ENCODE data around the gene NEDD8.

Gene NEDD8

GRCh38 chr14:24212924-24213865, 19.0 kb downstream of the NEDD8 start, which contains the start of gene CHMP4A (continued):
- no peak for TF ChIP-seq ZNF521 (tag by site-specific recombination; IDR thresholded peaks at IDR 0.05)
- no peak for TF ChIP-seq TCF7L2 (IDR thresholded peaks at IDR 0.05; ENCODE audit: borderline replicate concordance, low read depth, low read length)
- peak; percentile 85 for TF ChIP-seq ZNF692 (tag by site-specific recombination; IDR thresholded peaks at IDR 0.05)
- peak; percentile 78 for TF ChIP-seq ZNF324 (tag by site-specific recombination; IDR thresholded peaks at IDR 0.05)
- peak; percentile 44 for TF ChIP-seq EGR2 (tag by site-specific recombination; IDR thresholded peaks at IDR 0.05; ENCODE audit: low read depth)
- peak; percentile 81 for TF ChIP-seq SP7 (tag by site-specific recombination; IDR thresholded peaks at IDR 0.05)
- TF ChIP-seq KLF16 (tag by site-specific recombination; IDR thresholded peaks at IDR 0.05): peak; percentile 83
- TF ChIP-seq ZNF223 (tag by site-specific recombination; IDR thresholded peaks at IDR 0.05): no peak
- TF ChIP-seq KLF1 (tag by site-specific recombination; IDR thresholded peaks at IDR 0.05): peak; percentile 90
- TF ChIP-seq SP3 (tag by site-specific recombination; IDR thresholded peaks at IDR 0.05): peak; percentile 88
- peak; percentile 64 for TF ChIP-seq ZBTB26 (tag by site-specific recombination; optimal IDR thresholded peaks at IDR 0.05)
- TF ChIP-seq ZNF214 (tag by site-specific recombination; IDR thresholded peaks at IDR 0.05; ENCODE audit: borderline replicate concordance): no peak
- peak; percentile 83 for TF ChIP-seq GLIS1 (tag by site-specific recombination; IDR thresholded peaks at IDR 0.05)
- TF ChIP-seq ZNF677 (tag by site-specific recombination; IDR thresholded peaks at IDR 0.05): no peak
- TF ChIP-seq, protein P1, sequence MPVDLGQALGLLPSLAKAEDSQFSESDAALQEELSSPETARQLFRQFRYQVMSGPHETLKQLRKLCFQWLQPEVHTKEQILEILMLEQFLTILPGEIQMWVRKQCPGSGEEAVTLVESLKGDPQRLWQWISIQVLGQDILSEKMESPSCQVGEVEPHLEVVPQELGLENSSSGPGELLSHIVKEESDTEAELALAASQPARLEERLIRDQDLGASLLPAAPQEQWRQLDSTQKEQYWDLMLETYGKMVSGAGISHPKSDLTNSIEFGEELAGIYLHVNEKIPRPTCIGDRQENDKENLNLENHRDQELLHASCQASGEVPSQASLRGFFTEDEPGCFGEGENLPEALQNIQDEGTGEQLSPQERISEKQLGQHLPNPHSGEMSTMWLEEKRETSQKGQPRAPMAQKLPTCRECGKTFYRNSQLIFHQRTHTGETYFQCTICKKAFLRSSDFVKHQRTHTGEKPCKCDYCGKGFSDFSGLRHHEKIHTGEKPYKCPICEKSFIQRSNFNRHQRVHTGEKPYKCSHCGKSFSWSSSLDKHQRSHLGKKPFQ (tag by site-specific recombination; IDR thresholded peaks at IDR 0.05): 0 out of 2 replicates have a peak, but pooled peaks have one; percentile 44
- TF ChIP-seq ZNF629 (tag by site-specific recombination; IDR thresholded peaks at IDR 0.05): peak; percentile 79
- no peak for TF ChIP-seq ZBTB6 (tag by site-specific recombination; IDR thresholded peaks at IDR 0.05)
- TF ChIP-seq ZNF10 (tag by site-specific recombination; IDR thresholded peaks at IDR 0.05): peak; percentile 58; the same call in 1 of the 2 replicates
- no peak for TF ChIP-seq SCRT1 (tag by site-specific recombination; IDR thresholded peaks at IDR 0.05; ENCODE audit: borderline replicate concordance)
- TF ChIP-seq ZXDB (tag by site-specific recombination; IDR thresholded peaks at IDR 0.05): peak; percentile 94
- TF ChIP-seq ZNF529 (tag by site-specific recombination; IDR thresholded peaks at IDR 0.05; ENCODE audit: insufficient replicate concordance): no peak
- 0 out of 2 replicates have a peak, but pooled peaks have one; percentile 31 for TF ChIP-seq ZNF785 (tag by site-specific recombination; IDR thresholded peaks at IDR 0.05)
- no peak for TF ChIP-seq ZNF510 (tag by site-specific recombination; IDR thresholded peaks at IDR 0.05; ENCODE audit: insufficient replicate concordance)
- TF ChIP-seq, protein P2, sequence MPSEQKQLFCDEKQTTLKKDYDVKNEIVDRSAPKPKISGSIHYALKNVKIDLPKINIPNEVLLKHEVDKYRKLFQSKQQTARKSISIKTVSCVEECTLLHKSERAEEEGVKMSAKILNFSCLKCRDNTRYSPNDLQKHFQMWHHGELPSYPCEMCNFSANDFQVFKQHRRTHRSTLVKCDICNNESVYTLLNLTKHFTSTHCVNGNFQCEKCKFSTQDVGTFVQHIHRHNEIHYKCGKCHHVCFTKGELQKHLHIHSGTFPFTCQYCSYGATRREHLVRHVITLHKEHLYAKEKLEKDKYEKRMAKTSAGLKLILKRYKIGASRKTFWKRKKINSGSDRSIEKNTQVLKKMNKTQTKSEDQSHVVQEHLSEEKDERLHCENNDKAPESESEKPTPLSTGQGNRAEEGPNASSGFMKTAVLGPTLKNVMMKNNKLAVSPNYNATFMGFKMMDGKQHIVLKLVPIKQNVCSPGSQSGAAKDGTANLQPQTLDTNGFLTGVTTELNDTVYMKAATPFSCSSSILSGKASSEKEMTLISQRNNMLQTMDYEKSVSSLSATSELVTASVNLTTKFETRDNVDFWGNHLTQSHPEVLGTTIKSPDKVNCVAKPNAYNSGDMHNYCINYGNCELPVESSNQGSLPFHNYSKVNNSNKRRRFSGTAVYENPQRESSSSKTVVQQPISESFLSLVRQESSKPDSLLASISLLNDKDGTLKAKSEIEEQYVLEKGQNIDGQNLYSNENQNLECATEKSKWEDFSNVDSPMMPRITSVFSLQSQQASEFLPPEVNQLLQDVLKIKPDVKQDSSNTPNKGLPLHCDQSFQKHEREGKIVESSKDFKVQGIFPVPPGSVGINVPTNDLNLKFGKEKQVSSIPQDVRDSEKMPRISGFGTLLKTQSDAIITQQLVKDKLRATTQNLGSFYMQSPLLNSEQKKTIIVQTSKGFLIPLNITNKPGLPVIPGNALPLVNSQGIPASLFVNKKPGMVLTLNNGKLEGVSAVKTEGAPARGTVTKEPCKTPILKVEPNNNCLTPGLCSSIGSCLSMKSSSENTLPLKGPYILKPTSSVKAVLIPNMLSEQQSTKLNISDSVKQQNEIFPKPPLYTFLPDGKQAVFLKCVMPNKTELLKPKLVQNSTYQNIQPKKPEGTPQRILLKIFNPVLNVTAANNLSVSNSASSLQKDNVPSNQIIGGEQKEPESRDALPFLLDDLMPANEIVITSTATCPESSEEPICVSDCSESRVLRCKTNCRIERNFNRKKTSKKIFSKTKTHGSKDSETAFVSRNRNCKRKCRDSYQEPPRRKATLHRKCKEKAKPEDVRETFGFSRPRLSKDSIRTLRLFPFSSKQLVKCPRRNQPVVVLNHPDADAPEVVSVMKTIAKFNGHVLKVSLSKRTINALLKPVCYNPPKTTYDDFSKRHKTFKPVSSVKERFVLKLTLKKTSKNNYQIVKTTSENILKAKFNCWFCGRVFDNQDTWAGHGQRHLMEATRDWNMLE (tag by site-specific recombination; conservative IDR thresholded peaks at IDR 0.05; ENCODE audit: low read depth): peak; percentile 39
- no peak for TF ChIP-seq ZNF548 (tag by site-specific recombination; IDR thresholded peaks at IDR 0.05)
- TF ChIP-seq, protein P3, sequence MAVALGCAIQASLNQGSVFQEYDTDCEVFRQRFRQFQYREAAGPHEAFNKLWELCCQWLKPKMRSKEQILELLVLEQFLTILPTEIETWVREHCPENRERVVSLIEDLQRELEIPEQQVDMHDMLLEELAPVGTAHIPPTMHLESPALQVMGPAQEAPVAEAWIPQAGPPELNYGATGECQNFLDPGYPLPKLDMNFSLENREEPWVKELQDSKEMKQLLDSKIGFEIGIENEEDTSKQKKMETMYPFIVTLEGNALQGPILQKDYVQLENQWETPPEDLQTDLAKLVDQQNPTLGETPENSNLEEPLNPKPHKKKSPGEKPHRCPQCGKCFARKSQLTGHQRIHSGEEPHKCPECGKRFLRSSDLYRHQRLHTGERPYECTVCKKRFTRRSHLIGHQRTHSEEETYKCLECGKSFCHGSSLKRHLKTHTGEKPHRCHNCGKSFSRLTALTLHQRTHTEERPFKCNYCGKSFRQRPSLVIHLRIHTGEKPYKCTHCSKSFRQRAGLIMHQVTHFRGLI (tag by site-specific recombination; IDR thresholded peaks at IDR 0.05): 0 out of 2 replicates have a peak, but pooled peaks have one; percentile 14

Data from HEK293 (cell line).